H9 (cell line): Measurements from ENCODE around the gene ZBTB38. TPM values are rescaled to one million over a fixed set of nuclear protein-coding genes. Genes with fewer than 3 reads are reported as not detected.

Experiments
- DNase-seq: peaks from one replicate; pipeline ENCODE4 v3.0.0-alpha.2; 2017
- H2AFZ ChIP-seq: one replicate; pipeline ENCODE4 v1.6.1; 2013; ENCODE audit warnings: mild to moderate bottlenecking, low read length, control low read depth, moderate library complexity
- H2AK5ac ChIP-seq: 2 replicates; pipeline ENCODE4 v1.6.1; 2013; ENCODE audit warnings: low read length, control low read depth, mixed read lengths; ENCODE audit not compliant: insufficient read length
- H2BK120ac ChIP-seq: one replicate; pipeline ENCODE4 v1.6.1; 2013; ENCODE audit warnings: low read depth, mild to moderate bottlenecking, low read length, control low read depth, inconsistent platforms; ENCODE audit not compliant: poor library complexity, severe bottlenecking
- H2BK12ac ChIP-seq: 2 replicates; pipeline ENCODE4 v1.6.1; 2013; ENCODE audit warnings: low read length, control low read depth, mixed read lengths, low read depth; ENCODE audit not compliant: insufficient read length
- H2BK15ac ChIP-seq: 2 replicates; pipeline ENCODE4 v1.6.1; 2013; ENCODE audit warnings: low read depth, low read length, control low read depth
- H2BK20ac ChIP-seq: one replicate; pipeline ENCODE4 v1.6.1; 2013; ENCODE audit warnings: low read depth, mild to moderate bottlenecking, low read length, control low read depth, inconsistent platforms; ENCODE audit not compliant: poor library complexity, severe bottlenecking
- H2BK5ac ChIP-seq: 2 replicates; pipeline ENCODE4 v1.6.1; 2013; ENCODE audit warnings: low read length, control low read depth, mixed read lengths; ENCODE audit not compliant: insufficient read length
- H3K14ac ChIP-seq: 2 replicates; pipeline ENCODE4 v1.6.1; 2013; ENCODE audit warnings: low read length, control low read depth; ENCODE audit not compliant: insufficient read depth
- H3K18ac ChIP-seq: 2 replicates; pipeline ENCODE4 v1.6.1; 2013; ENCODE audit warnings: low read depth, mild to moderate bottlenecking, mixed read lengths, low read length, control low read depth; ENCODE audit not compliant: insufficient read length
- H3K23ac ChIP-seq: 2 replicates; pipeline ENCODE4 v1.6.1; 2013; ENCODE audit warnings: low read length, control low read depth, mixed read lengths, low read depth; ENCODE audit not compliant: insufficient read length
- H3K23me2 ChIP-seq: 2 replicates; pipeline ENCODE4 v1.6.1; 2013; ENCODE audit warnings: low read depth, mild to moderate bottlenecking, mixed read lengths, low read length, control low read depth; ENCODE audit not compliant: insufficient read length, poor library complexity, severe bottlenecking
- H3K27ac ChIP-seq: 2 replicates; pipeline ENCODE4 v1.5.1; 2013; ENCODE audit warnings: low read length, control low read depth, mixed read lengths, low read depth; ENCODE audit not compliant: insufficient read length
- H3K27me3 ChIP-seq: 2 replicates; pipeline ENCODE4 v1.6.1; 2013; ENCODE audit warnings: low read length, control low read depth, inconsistent platforms; ENCODE audit not compliant: insufficient read depth
- H3K4ac ChIP-seq: 2 replicates; pipeline ENCODE4 v1.6.1; 2013; ENCODE audit warnings: low read depth, mild to moderate bottlenecking, control low read depth, inconsistent platforms, low read length, moderate library complexity
- H3K4me1 ChIP-seq: 2 replicates; pipeline ENCODE4 v1.6.1; 2013; ENCODE audit warnings: low read length, control low read depth, inconsistent platforms; ENCODE audit not compliant: insufficient read depth
- H3K4me2 ChIP-seq: 2 replicates; pipeline ENCODE4 v1.6.1; 2013; ENCODE audit warnings: low read length, control low read depth, mixed read lengths; ENCODE audit not compliant: insufficient read length, insufficient read depth
- H3K56ac ChIP-seq: 2 replicates; pipeline ENCODE4 v1.6.1; 2013; ENCODE audit warnings: low read depth, mild to moderate bottlenecking, mixed read lengths, low read length, control low read depth; ENCODE audit not compliant: insufficient read length
- H3K79me1 ChIP-seq: 2 replicates; pipeline ENCODE4 v1.6.1; 2013; ENCODE audit warnings: low read depth, mild to moderate bottlenecking, moderate library complexity, low read length, control low read depth, inconsistent platforms; ENCODE audit not compliant: insufficient read depth, poor library complexity, severe bottlenecking
- H3K79me2 ChIP-seq: 2 replicates; pipeline ENCODE4 v1.6.1; 2013; ENCODE audit warnings: low read length, control low read depth, inconsistent platforms; ENCODE audit not compliant: insufficient read depth
- H3K9ac ChIP-seq: 2 replicates; pipeline ENCODE4 v1.6.1; 2013; ENCODE audit warnings: low read length, control low read depth, mixed read lengths; ENCODE audit not compliant: insufficient read length; ENCODE audit errors: extremely low read depth
- H3K9me3 ChIP-seq: one replicate; pipeline ENCODE4 v1.6.1; 2013; ENCODE audit warnings: low read depth, low read length, inconsistent platforms; ENCODE audit not compliant: control insufficient read depth
- H3T11ph ChIP-seq: one replicate; pipeline ENCODE4 v1.6.1; 2013; ENCODE audit warnings: mild to moderate bottlenecking, low read length, control low read depth, inconsistent platforms
- H4K20me1 ChIP-seq: one replicate; pipeline ENCODE4 v1.6.1; 2013; ENCODE audit not compliant: control insufficient read depth, insufficient read length, insufficient read depth
- H4K5ac ChIP-seq: 2 replicates; pipeline ENCODE4 v1.6.1; 2013; ENCODE audit warnings: low read depth, mild to moderate bottlenecking, mixed read lengths, low read length, control low read depth; ENCODE audit not compliant: insufficient read length
- H4K8ac ChIP-seq: replicated peaks from 2 replicates; pipeline ENCODE4 v1.6.1; 2013; ENCODE audit warnings: low read length, control low read depth, mixed read lengths, low read depth; ENCODE audit not compliant: insufficient read length
- H4K91ac ChIP-seq: 2 replicates; pipeline ENCODE4 v1.6.1; 2013; ENCODE audit warnings: low read depth, mild to moderate bottlenecking, moderate library complexity, mixed read lengths, low read length, control low read depth; ENCODE audit not compliant: insufficient read length
- H3K27ac Mint-ChIP-seq, 3 experiments: 2 replicates in 2 of 3; 3 replicates in 1 of 3; pipeline ENCODE4 v1.8.0; 2020 to 2021; ENCODE audit warnings: mixed read lengths in 3 of 3, mild to moderate bottlenecking in 1 of 3, moderate library complexity in 1 of 3
- H3K27me3 Mint-ChIP-seq: 2 replicates; pipeline ENCODE4 v1.8.0; 2021; ENCODE audit warnings: low read depth, mild to moderate bottlenecking, moderate library complexity, mixed read lengths
- H3K36me3 Mint-ChIP-seq, 3 experiments: 2 replicates in 2 of 3; 3 replicates in 1 of 3; pipeline ENCODE4 v1.8.0; 2020 to 2021; ENCODE audit warnings: low read depth in 3 of 3, mixed read lengths in 3 of 3; ENCODE audit not compliant: insufficient read depth in 1 of 3
- H3K4me1 Mint-ChIP-seq, 2 experiments: 2 replicates each; pipeline ENCODE4 v1.8.0; 2020; ENCODE audit warnings: mixed read lengths in 2 of 2
- H3K4me3 Mint-ChIP-seq, 2 experiments: 2 replicates in 1 of 2; 3 replicates in 1 of 2; pipeline ENCODE4 v1.8.0; 2020 to 2021; ENCODE audit warnings: mild to moderate bottlenecking in 2 of 2, mixed read lengths in 2 of 2, moderate library complexity in 1 of 2
- H3K9me3 Mint-ChIP-seq, 2 experiments: 2 replicates in 1 of 2; 3 replicates in 1 of 2; pipeline ENCODE4 v1.8.0; 2020; ENCODE audit warnings: mild to moderate bottlenecking in 2 of 2, mixed read lengths in 2 of 2, moderate library complexity in 1 of 2
- CTCF ChIP-seq: fragments of 200-600 bp; sonication (generic); conservative IDR thresholded peaks from 3 replicates; pipeline ENCODE4 v1.8.0; 2021; ENCODE audit warnings: antibody characterized with exemption, mild to moderate bottlenecking
- WGBS: extraction: QIAGEN DNeasy Blood & Tissue Kit; methylation state at CpG from one replicate; pipeline ENCODE4 v1.1.7; 2013; ENCODE audit warnings: missing lambda C conversion rate, low lambda C conversion rate, mixed read lengths; ENCODE audit not compliant: insufficient read length; ENCODE audit errors: extremely low coverage; 5-methylcytosine and 5-hydroxymethylcytosine counted together
- total RNA-seq: library from RNA; stranded (reverse); gene quantifications from 2 replicates; pipeline ENCODE4 v1.2.1, GENCODE V29; 2021

ZBTB38 gene
- total RNA-seq, 1 experiment from 2014 or later = 14.6 TPM

- no peak overlapping the region for H2BK15ac ChIP-seq
- TF ChIP-seq CTCF = peak; percentile 45
- no peak overlapping the region for H2BK5ac ChIP-seq
- H3K9me3 ChIP-seq = peaks cover 5% of the 10 kb centered on the region
- H2AK5ac ChIP-seq = no peak overlapping the region
- no peak overlapping the region for H4K91ac ChIP-seq
- H2BK120ac ChIP-seq = no peak overlapping the region
- no peak overlapping the region for H3T11ph ChIP-seq
- H3K27me3 ChIP-seq = no peaks in the 10 kb centered on the region; the same call in 1 of the 2 replicates
- no peak overlapping the region for H4K5ac ChIP-seq
- no peak overlapping the region for H4K8ac ChIP-seq
- no CpG with 5 or more reads among the region's 6 CpGs for WGBS
- peak overlapping the region; percentile 74 to 98 (median 76); a peak in 6 of 7 replicates for H3K27ac Mint-ChIP-seq
- H3K79me1 ChIP-seq = no peaks in the 10 kb centered on the region
- no peak overlapping the region for H2BK20ac ChIP-seq
- H3K79me2 ChIP-seq = no peaks in the 10 kb centered on the region
- H3K56ac ChIP-seq = no peak overlapping the region
- DNase-seq = peak; percentile 83
- H3K4me3 Mint-ChIP-seq = peak overlapping the region; percentile 14 to 25; a peak in 3 of 5 replicates
- no peak overlapping the region for H3K4ac ChIP-seq
- peak overlapping the region; percentile 59 for H3K18ac ChIP-seq
- no peak overlapping the region for H2BK12ac ChIP-seq
- no peak overlapping the region for H3K23ac ChIP-seq
- peak overlapping the region; percentile 79 for H3K14ac ChIP-seq
- peaks cover 0 to 14% (median 2%) of the 10 kb centered on the region in 3 experiments; a peak in 4 of 7 replicates for H3K36me3 Mint-ChIP-seq
- H3K9ac ChIP-seq = no peak overlapping the region
- no peaks in the 10 kb centered on the region for H3K23me2 ChIP-seq
- H3K4me1 Mint-ChIP-seq = peaks cover 40 to 49% of the 10 kb centered on the region in 2 experiments
- no peaks in the 10 kb centered on the region for H3K27me3 Mint-ChIP-seq
- no peaks in the 10 kb centered on the region for H4K20me1 ChIP-seq
- peaks cover 9% of the 10 kb centered on the region; the same call in 1 of the 2 replicates for H3K4me1 ChIP-seq
- H3K9me3 Mint-ChIP-seq = peaks cover 12% of the 10 kb centered on the region in 2 experiments
- H3K4me2 ChIP-seq = no peak overlapping the region
- H3K27ac ChIP-seq = no peak overlapping the region
- peak overlapping the region; percentile 60 for H2AFZ ChIP-seq
Measured at GRCh38 chr3:141392897-141393734, 24.8 kb downstream of the ZBTB38 start.
